HepG2 (cell line): ENCODE measurements around the gene MED1. TPM values are rescaled to one million over a fixed set of nuclear protein-coding genes. Genes with fewer than 3 reads are reported as not detected.

Experiments
- ATF7 ChIP-seq, 2 experiments: fragments of 450-650 bp in 1 of 2; sonication (generic) in 1 of 2; formaldehyde crosslinking in 1 of 2; IDR thresholded peaks; 2 replicates each; pipeline versions ENCODE4 v1.4.0 to v1.6.1; 2016 to 2020; ENCODE audit warnings: antibody characterized with exemption in 1 of 2, mild to moderate bottlenecking in 1 of 2, missing genetic modification reagents in 1 of 2
- EHMT2 ChIP-seq: fragments of 200-600 bp; sonication (generic); IDR thresholded peaks from 2 replicates; pipeline ENCODE4 v1.7.0; 2017; ENCODE audit warnings: antibody characterized with exemption, low read depth, low read length, borderline replicate concordance
- HNRNPK ChIP-seq: fragments of 200-400 bp; formaldehyde crosslinking; IDR thresholded peaks from 2 replicates; pipeline ENCODE4 v1.6.1; 2018; ENCODE audit warnings: low read length, low read depth, moderate library complexity, mild to moderate bottlenecking; ENCODE audit not compliant: poor library complexity, severe bottlenecking
- MAFF ChIP-seq: IDR thresholded peaks from 2 replicates; pipeline ENCODE4 v1.6.1; 2011; ENCODE audit warnings: low read depth, low read length, improper control_type of control experiment
- MLLT10 ChIP-seq: sonication (generic); formaldehyde crosslinking; IDR thresholded peaks from 2 replicates; pipeline ENCODE4 v1.4.0; 2020; ENCODE audit warnings: missing genetic modification reagents
- NCOR1 ChIP-seq: fragments of 200-600 bp; sonication (generic); IDR thresholded peaks from 2 replicates; pipeline ENCODE4 v1.7.0; 2017; ENCODE audit warnings: antibody characterized with exemption, low read length, borderline replicate concordance
- NFKBIZ ChIP-seq: IDR thresholded peaks from 2 replicates; pipeline ENCODE4 v1.6.1; 2018; ENCODE audit warnings: missing genetic modification reagents, missing compliant biosample characterization
- PTBP1 ChIP-seq: fragments of 200-400 bp; formaldehyde crosslinking; IDR thresholded peaks from 2 replicates; pipeline ENCODE4 v1.6.1; 2018; ENCODE audit warnings: low read length, low read depth; ENCODE audit not compliant: poor library complexity, severe bottlenecking
- SIN3B ChIP-seq: fragments of 150-350 bp; IDR thresholded peaks from 2 replicates; pipeline ENCODE4 v1.6.1; 2014; ENCODE audit warnings: low read length
- SP140L ChIP-seq: sonication (generic); formaldehyde crosslinking; IDR thresholded peaks from 2 replicates; pipeline ENCODE4 v1.4.0; 2020; ENCODE audit warnings: missing genetic modification reagents, borderline replicate concordance
- SP2 ChIP-seq: sonication (generic); formaldehyde crosslinking; IDR thresholded peaks from 2 replicates; pipeline ENCODE4 v1.5.1; 2020; ENCODE audit warnings: mild to moderate bottlenecking, missing genetic modification reagents
- SP4 ChIP-seq: sonication (generic); formaldehyde crosslinking; IDR thresholded peaks from 2 replicates; pipeline ENCODE4 v1.8.1; 2023; ENCODE audit warnings: mild to moderate bottlenecking, missing genetic modification reagents
- ZFP36L2 ChIP-seq: sonication (generic); formaldehyde crosslinking; IDR thresholded peaks from 2 replicates; pipeline ENCODE4 v1.4.0; 2020; ENCODE audit warnings: missing genetic modification reagents
- ZNF234 ChIP-seq: sonication (generic); formaldehyde crosslinking; conservative IDR thresholded peaks from 2 replicates; pipeline ENCODE4 v1.5.1; 2020; ENCODE audit warnings: mild to moderate bottlenecking, missing genetic modification reagents
- ZNF441 ChIP-seq: sonication (generic); formaldehyde crosslinking; IDR thresholded peaks from 2 replicates; pipeline ENCODE4 v1.7.0; 2021; ENCODE audit warnings: missing genetic modification reagents, borderline replicate concordance
- ZNF446 ChIP-seq: sonication (generic); formaldehyde crosslinking; IDR thresholded peaks from 2 replicates; pipeline ENCODE4 v1.5.0; 2020; ENCODE audit warnings: mild to moderate bottlenecking, missing genetic modification reagents
- ZNF652 ChIP-seq: IDR thresholded peaks from 2 replicates; pipeline ENCODE4 v1.6.1; 2016; ENCODE audit warnings: low read depth, borderline replicate concordance
- ZNF713 ChIP-seq: sonication (generic); formaldehyde crosslinking; IDR thresholded peaks from 2 replicates; pipeline ENCODE4 v1.4.0; 2020; ENCODE audit warnings: mild to moderate bottlenecking, missing genetic modification reagents
- ZNF781 ChIP-seq: sonication (generic); formaldehyde crosslinking; IDR thresholded peaks from 2 replicates; pipeline ENCODE4 v1.5.1; 2020; ENCODE audit warnings: borderline replicate concordance, mild to moderate bottlenecking, missing genetic modification reagents; ENCODE audit errors: not compliant biosample characterization
- ZNF891 ChIP-seq: sonication (generic); formaldehyde crosslinking; IDR thresholded peaks from 2 replicates; pipeline ENCODE4 v1.5.0; 2020; ENCODE audit warnings: mild to moderate bottlenecking, missing genetic modification reagents
- ZSCAN31 ChIP-seq: sonication (generic); formaldehyde crosslinking; IDR thresholded peaks from 2 replicates; pipeline ENCODE4 v1.5.0; 2020; ENCODE audit warnings: low read depth, mild to moderate bottlenecking, missing genetic modification reagents
- polyA plus RNA-seq, 8 experiments: library from polyadenylated mRNA; depleted of rRNA in 3 of 8; stranded (reverse) in 7 of 8; unstranded in 1 of 8; fragments of >200 nt; fragmentation: Illumina TruSeq in 4 of 8; extraction: Trizol in 4 of 8; gene quantifications; 2 replicates each; pipeline versions ENCODE4 v1.2.1 to v1.2.3, GENCODE V29; 2011 to 2016; ENCODE audit warnings: low read depth in 4 of 8, missing spikeins in 1 of 8, mixed read lengths in 1 of 8; ENCODE audit not compliant: insufficient read depth in 1 of 8
- total RNA-seq, 5 experiments: library from RNA; depleted of rRNA; stranded (reverse); fragments of >200 nt; fragmentation: Illumina TruSeq; extraction: Trizol; gene quantifications; 2 replicates each; pipeline ENCODE4 v1.2.3, GENCODE V29; 2016; ENCODE audit warnings: low read depth in 1 of 5
- TF ChIP-seq, protein P1 (sequence below): sonication (generic); formaldehyde crosslinking; IDR thresholded peaks from 2 replicates; pipeline ENCODE4 v1.5.0; 2020; ENCODE audit warnings: missing genetic modification reagents
- TF ChIP-seq, protein P2 (sequence below): sonication (generic); formaldehyde crosslinking; IDR thresholded peaks from 2 replicates; pipeline ENCODE4 v1.8.0; 2022; ENCODE audit warnings: low read depth, missing genetic modification reagents
- TF ChIP-seq, protein P3 (sequence below): sonication (generic); formaldehyde crosslinking; IDR thresholded peaks from 2 replicates; pipeline ENCODE4 v1.4.0; 2020; ENCODE audit warnings: mild to moderate bottlenecking, low read depth, missing genetic modification reagents
- TF ChIP-seq, protein P4 (sequence below): sonication (generic); formaldehyde crosslinking; IDR thresholded peaks from 2 replicates; pipeline ENCODE4 v1.4.0; 2020; ENCODE audit warnings: missing genetic modification reagents
- TF ChIP-seq, protein P5 (sequence below): sonication (generic); formaldehyde crosslinking; IDR thresholded peaks from 2 replicates; pipeline ENCODE4 v1.8.1; 2023; ENCODE audit warnings: missing genetic modification reagents, inconsistent platforms, borderline replicate concordance

Gene MED1
- total and polyA plus RNA-seq, 2 of the 13 experiments (the other 11 are each of a cell fraction or from before 2014, with no cell fraction given), result 37.5 to 40.1 TPM

DNA sequence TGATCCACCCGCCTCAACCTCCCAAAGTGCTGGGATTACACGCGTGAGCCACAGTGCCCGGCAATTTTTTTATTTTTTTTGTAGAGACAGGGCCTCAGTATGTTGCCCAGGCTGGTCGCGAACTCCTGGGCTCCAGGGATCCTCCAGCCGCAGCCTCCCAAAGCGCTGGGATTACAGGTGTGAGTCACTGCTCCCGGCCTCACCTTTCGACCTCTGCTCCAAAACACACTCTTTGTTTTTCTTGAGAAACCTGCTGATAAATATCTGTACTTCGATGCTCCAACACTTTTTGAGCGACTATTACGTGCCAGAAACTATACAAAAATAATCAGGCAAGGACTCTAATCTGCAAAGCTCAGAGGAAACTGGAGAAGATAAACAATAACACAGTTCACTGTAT is 1.0 kb downstream of the MED1 start (continued):
- TF ChIP-seq ZNF446 (CRISPR knock-in tag) (no peak), SP4 (CRISPR knock-in tag) (no peak), NFKBIZ (no peak), ZNF891 (CRISPR knock-in tag) (no peak), EHMT2 (no peak), MAFF (no peak), ZNF781 (CRISPR knock-in tag) (no peak), ZNF652 (CRISPR knock-in tag) (no peak), NCOR1 (no peak), ZNF441 (CRISPR knock-in tag) (no peak), ZNF713 (CRISPR knock-in tag) (no peak), SP140L (CRISPR knock-in tag) (no peak), HNRNPK (no peak), SIN3B (no peak), SP2 (no peak), MLLT10 (no peak), PTBP1 (no peak), ATF7 (IDR thresholded peaks at IDR 0.05) (no peak), ATF7 (CRISPR knock-in tag; IDR thresholded peaks at IDR 0.05) (no peak), ZSCAN31 (CRISPR knock-in tag) (no peak), ZFP36L2 (CRISPR knock-in tag) (no peak), ZNF234 (CRISPR knock-in tag) (no peak)
- TF ChIP-seq, protein P1, sequence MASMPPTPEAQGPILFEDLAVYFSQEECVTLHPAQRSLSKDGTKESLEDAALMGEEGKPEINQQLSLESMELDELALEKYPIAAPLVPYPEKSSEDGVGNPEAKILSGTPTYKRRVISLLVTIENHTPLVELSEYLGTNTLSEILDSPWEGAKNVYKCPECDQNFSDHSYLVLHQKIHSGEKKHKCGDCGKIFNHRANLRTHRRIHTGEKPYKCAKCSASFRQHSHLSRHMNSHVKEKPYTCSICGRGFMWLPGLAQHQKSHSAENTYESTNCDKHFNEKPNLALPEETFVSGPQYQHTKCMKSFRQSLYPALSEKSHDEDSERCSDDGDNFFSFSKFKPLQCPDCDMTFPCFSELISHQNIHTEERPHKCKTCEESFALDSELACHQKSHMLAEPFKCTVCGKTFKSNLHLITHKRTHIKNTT (CRISPR knock-in tag), result no peak
- TF ChIP-seq, protein P2, sequence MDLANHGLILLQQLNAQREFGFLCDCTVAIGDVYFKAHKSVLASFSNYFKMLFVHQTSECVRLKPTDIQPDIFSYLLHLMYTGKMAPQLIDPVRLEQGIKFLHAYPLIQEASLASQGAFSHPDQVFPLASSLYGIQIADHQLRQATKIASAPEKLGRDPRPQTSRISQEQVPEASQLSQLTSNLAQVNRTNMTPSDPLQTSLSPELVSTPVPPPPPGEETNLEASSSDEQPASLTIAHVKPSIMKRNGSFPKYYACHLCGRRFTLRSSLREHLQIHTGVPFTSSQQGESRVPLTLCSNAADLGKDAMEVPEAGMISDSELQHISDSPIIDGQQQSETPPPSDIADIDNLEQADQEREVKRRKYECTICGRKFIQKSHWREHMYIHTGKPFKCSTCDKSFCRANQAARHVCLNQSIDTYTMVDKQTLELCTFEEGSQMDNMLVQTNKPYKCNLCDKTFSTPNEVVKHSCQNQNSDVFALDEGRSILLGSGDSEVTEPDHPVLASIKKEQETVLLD (CRISPR knock-in tag), result no peak
- TF ChIP-seq, protein P3, sequence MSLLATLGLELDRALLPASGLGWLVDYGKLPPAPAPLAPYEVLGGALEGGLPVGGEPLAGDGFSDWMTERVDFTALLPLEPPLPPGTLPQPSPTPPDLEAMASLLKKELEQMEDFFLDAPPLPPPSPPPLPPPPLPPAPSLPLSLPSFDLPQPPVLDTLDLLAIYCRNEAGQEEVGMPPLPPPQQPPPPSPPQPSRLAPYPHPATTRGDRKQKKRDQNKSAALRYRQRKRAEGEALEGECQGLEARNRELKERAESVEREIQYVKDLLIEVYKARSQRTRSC (CRISPR knock-in tag), result no peak
- TF ChIP-seq, protein P4, sequence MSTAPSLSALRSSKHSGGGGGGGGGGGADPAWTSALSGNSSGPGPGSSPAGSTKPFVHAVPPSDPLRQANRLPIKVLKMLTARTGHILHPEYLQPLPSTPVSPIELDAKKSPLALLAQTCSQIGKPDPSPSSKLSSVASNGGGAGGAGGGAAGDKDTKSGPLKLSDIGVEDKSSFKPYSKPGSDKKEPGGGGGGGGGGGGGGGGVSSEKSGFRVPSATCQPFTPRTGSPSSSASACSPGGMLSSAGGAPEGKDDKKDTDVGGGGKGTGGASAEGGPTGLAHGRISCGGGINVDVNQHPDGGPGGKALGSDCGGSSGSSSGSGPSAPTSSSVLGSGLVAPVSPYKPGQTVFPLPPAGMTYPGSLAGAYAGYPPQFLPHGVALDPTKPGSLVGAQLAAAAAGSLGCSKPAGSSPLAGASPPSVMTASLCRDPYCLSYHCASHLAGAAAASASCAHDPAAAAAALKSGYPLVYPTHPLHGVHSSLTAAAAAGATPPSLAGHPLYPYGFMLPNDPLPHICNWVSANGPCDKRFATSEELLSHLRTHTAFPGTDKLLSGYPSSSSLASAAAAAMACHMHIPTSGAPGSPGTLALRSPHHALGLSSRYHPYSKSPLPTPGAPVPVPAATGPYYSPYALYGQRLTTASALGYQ (CRISPR knock-in tag), result no peak
- TF ChIP-seq, protein P5, sequence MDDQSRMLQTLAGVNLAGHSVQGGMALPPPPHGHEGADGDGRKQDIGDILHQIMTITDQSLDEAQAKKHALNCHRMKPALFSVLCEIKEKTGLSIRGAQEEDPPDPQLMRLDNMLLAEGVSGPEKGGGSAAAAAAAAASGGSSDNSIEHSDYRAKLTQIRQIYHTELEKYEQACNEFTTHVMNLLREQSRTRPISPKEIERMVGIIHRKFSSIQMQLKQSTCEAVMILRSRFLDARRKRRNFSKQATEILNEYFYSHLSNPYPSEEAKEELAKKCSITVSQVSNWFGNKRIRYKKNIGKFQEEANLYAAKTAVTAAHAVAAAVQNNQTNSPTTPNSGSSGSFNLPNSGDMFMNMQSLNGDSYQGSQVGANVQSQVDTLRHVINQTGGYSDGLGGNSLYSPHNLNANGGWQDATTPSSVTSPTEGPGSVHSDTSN (CRISPR knock-in tag), result no peak
